H4 (cell line): ENCODE results near the gene CDK18. TPM values are rescaled to one million over a fixed set of nuclear protein-coding genes. Genes with fewer than 3 reads are reported as not detected.
A peak's percentile ranks its signal among the peaks of the same experiment; 100 is the strongest.
"Not testable (repeated sequence)": the region's sequence is repeated elsewhere in the genome, so short reads cannot be mapped to it uniquely, and the experiment has no call there.

Experiments used
- DNase-seq: peaks from one replicate; pipeline ENCODE4 v3.0.0-alpha.2; 2015; ENCODE audit warnings: low spot score
- total RNA-seq: library from RNA; depleted of rRNA; stranded (reverse); fragments of >200 nt; shearing (Covaris generic); gene quantifications from 2 replicates; pipeline ENCODE4 v1.2.3, GENCODE V29; 2014

The CDK18 gene
- total RNA-seq, 1 experiment from 2014 or later, result 4.4 TPM

GRCh38 chr1:205480349-205480985, 24.0 kb upstream of the CDK18 start:
- DNase-seq, result no peak

GRCh38 chr1:205481218-205481617, 23.3 kb upstream of the CDK18 start:
- no peak for DNase-seq

- DNase-seq, result no peak
These were observed 22.8 kb upstream of the CDK18 start for GRCh38 chr1:205481629-205482151.

GRCh38 chr1:205482587-205482986, 21.9 kb upstream of the CDK18 start:
- not testable (repeated sequence) for DNase-seq

GRCh38 chr1:205483372-205483771, 21.1 kb upstream of the CDK18 start:
- DNase-seq, result no peak

GRCh38 chr1:205484985-205485967, 19.2 kb upstream of the CDK18 start:
- DNase-seq, result peak; percentile 67

GRCh38 chr1:205486258-205486657, 18.2 kb upstream of the CDK18 start:
- no peak for DNase-seq

GRCh38 chr1:205488074-205488723, 16.3 kb upstream of the CDK18 start:
- DNase-seq, result peak; percentile 72

- DNase-seq, result no peak
These were observed 12.7 kb upstream of the CDK18 start for GRCh38 chr1:205491794-205492193.

GRCh38 chr1:205492201-205492667, 12.2 kb upstream of the CDK18 start:
- DNase-seq, result no peak

- no peak for DNase-seq
These were observed 11.7 kb upstream of the CDK18 start for GRCh38 chr1:205492774-205493173.

- DNase-seq, result peak; percentile 91
These were observed 11.0 kb upstream of the CDK18 start for GRCh38 chr1:205493241-205494085.

- no peak for DNase-seq
These were observed 10.4 kb upstream of the CDK18 start for GRCh38 chr1:205494115-205494514.

- no peak for DNase-seq
These were observed 9.1 kb upstream of the CDK18 start for GRCh38 chr1:205495237-205495823.

- DNase-seq, result no peak
These were observed 7.8 kb upstream of the CDK18 start for GRCh38 chr1:205496661-205497060.

- no peak for DNase-seq
These were observed 7.1 kb upstream of the CDK18 start for GRCh38 chr1:205497351-205497750.

GRCh38 chr1:205499789-205500188, 4.7 kb upstream of the CDK18 start:
- no peak for DNase-seq

- no peak for DNase-seq
These were observed 3.9 kb upstream of the CDK18 start for GRCh38 chr1:205500240-205501233.

- no peak for DNase-seq
These were observed 2.2 kb upstream of the CDK18 start for GRCh38 chr1:205502111-205502810.
